HTERT RPE-1 (cell line): Measurements from ENCODE around the gene PLCD4.

Experiments
- in situ Hi-C: fragments of 300-500 bp; cut with MboI; formaldehyde crosslinking; loops from 4 replicates; pipeline ENCODE4 v1.14.3; 2020; ENCODE audit warnings: low sequenced_read_pairs

Gene PLCD4

GRCh38 chr2:218662377-218662776 lies 54.7 kb downstream of the PLCD4 start:
- in situ Hi-C loops = no loop called here

GRCh38 chr2:218662827-218663226 lies 55.1 kb downstream of the PLCD4 start:
- in situ Hi-C loops = no loop called here

- in situ Hi-C loops = no loop called here
These were observed 56.2 kb downstream of the PLCD4 start for GRCh38 chr2:218663901-218664300.

- in situ Hi-C loops = no loop called here
These were observed 57.0 kb downstream of the PLCD4 start for GRCh38 chr2:218664653-218665052.

GRCh38 chr2:218671097-218671653 lies 63.5 kb downstream of the PLCD4 start:
- in situ Hi-C loops = no loop called here

GRCh38 chr2:218671654-218672566 lies 64.2 kb downstream of the PLCD4 start, which contains the start of the genes RNF25 and STK36:
RNF25 (minus strand) TSS chr2:218672002; CDS start chr2:218671970, 32 bp downstream.
STK36 (plus strand) TSS chr2:218672086; CDS start chr2:218672830, 744 bp downstream.
- in situ Hi-C loops = no loop called here

GRCh38 chr2:218679119-218679518 lies 71.4 kb downstream of the PLCD4 start:
- in situ Hi-C loops = no loop called here

- in situ Hi-C loops = no loop called here
These were observed 72.4 kb downstream of the PLCD4 start for GRCh38 chr2:218680061-218680460.
